ENCODE data around the gene ADAMTSL4.
A peak's percentile ranks its signal among the peaks of the same experiment; 100 is the strongest.

Gene ADAMTSL4

GRCh38 chr1:150560011-150560438 is 10.8 kb downstream of the ADAMTSL4 start:
- Histone ChIP-seq H3K36me3 (ENCODE audit: low read length) (no peaks in the 10 kb centered on the region), H3K4me3 (ENCODE audit: insufficient read depth, low read length, poor library complexity, severe bottlenecking) (no peak overlapping the region), H3K79me2 (ENCODE audit: insufficient read depth, low read length) (peaks cover 5% of the 10 kb centered on the region; the same call in 1 of the 2 replicates), H2AFZ (ENCODE audit: low read depth, low read length, severe bottlenecking) (no peak overlapping the region), H3K27me3 (ENCODE audit: low read length) (no peaks in the 10 kb centered on the region), H3F3A (ENCODE audit: insufficient read depth) (peaks cover 46% of the 10 kb centered on the region), H3K9me2 (replicated peaks; ENCODE audit: insufficient read depth, low read length) (no peaks in the 10 kb centered on the region), H3K9ac (ENCODE audit: low read length) (peak overlapping the region; percentile 70; the same call in 1 of the 2 replicates), H3K9me3 (ENCODE audit: insufficient read depth, low read length) (no peaks in the 10 kb centered on the region), H4K20me1 (ENCODE audit: low read depth, low read length) (no peaks in the 10 kb centered on the region), H3K4me2 (ENCODE audit: low read depth, low read length, poor library complexity, severe bottlenecking) (peak overlapping the region; percentile 97), H3K27ac (ENCODE audit: low read depth, low read length) (peak overlapping the region; percentile 99)
- TF ChIP-seq CTCF (IDR thresholded peaks at IDR 0.05; ENCODE audit: insufficient read depth, low read length, poor library complexity, severe bottlenecking) (peak; percentile 96), EZH2phosphoT487 (conservative IDR thresholded peaks at IDR 0.05; ENCODE audit: low read length) (no peak)

- Histone ChIP-seq H3K36me3 (ENCODE audit: low read length) (no peaks in the 10 kb centered on the region), H3K4me2 (ENCODE audit: low read depth, low read length, poor library complexity, severe bottlenecking) (peak overlapping the region; percentile 97), H2AFZ (ENCODE audit: low read depth, low read length, severe bottlenecking) (peak overlapping the region; percentile 69), H3K79me2 (ENCODE audit: insufficient read depth, low read length) (peaks cover 9% of the 10 kb centered on the region; the same call in 1 of the 2 replicates), H3F3A (ENCODE audit: insufficient read depth) (peaks cover 49% of the 10 kb centered on the region), H3K9me2 (replicated peaks; ENCODE audit: insufficient read depth, low read length) (no peaks in the 10 kb centered on the region), H3K27ac (ENCODE audit: low read depth, low read length) (peak overlapping the region; percentile 99), H3K9ac (ENCODE audit: low read length) (peak overlapping the region; percentile 70), H3K27me3 (ENCODE audit: low read length) (no peaks in the 10 kb centered on the region), H3K9me3 (ENCODE audit: insufficient read depth, low read length) (no peaks in the 10 kb centered on the region), H4K20me1 (ENCODE audit: low read depth, low read length) (no peaks in the 10 kb centered on the region), H3K4me3 (ENCODE audit: insufficient read depth, low read length, poor library complexity, severe bottlenecking) (peak overlapping the region; percentile 56)
- TF ChIP-seq CTCF (IDR thresholded peaks at IDR 0.05; ENCODE audit: insufficient read depth, low read length, poor library complexity, severe bottlenecking) (peak; percentile 77), EZH2phosphoT487 (conservative IDR thresholded peaks at IDR 0.05; ENCODE audit: low read length) (no peak)
Observed at GRCh38 chr1:150560576-150561253, 11.5 kb downstream of the ADAMTSL4 start.

- H3K4me2 ChIP-seq (ENCODE audit: low read depth, low read length, poor library complexity, severe bottlenecking): peak overlapping the region; percentile 97
- H3K4me3 ChIP-seq (ENCODE audit: insufficient read depth, low read length, poor library complexity, severe bottlenecking): peak overlapping the region; percentile 56
- no peaks in the 10 kb centered on the region for H3K36me3 ChIP-seq (ENCODE audit: low read length)
- peak overlapping the region; percentile 99 for H3K27ac ChIP-seq (ENCODE audit: low read depth, low read length)
- peak overlapping the region; percentile 69 for H2AFZ ChIP-seq (ENCODE audit: low read depth, low read length, severe bottlenecking)
- no peaks in the 10 kb centered on the region for H3K9me2 ChIP-seq (replicated peaks; ENCODE audit: insufficient read depth, low read length)
- peaks cover 11% of the 10 kb centered on the region; the same call in 1 of the 2 replicates for H3K79me2 ChIP-seq (ENCODE audit: insufficient read depth, low read length)
- no peaks in the 10 kb centered on the region for H3K9me3 ChIP-seq (ENCODE audit: insufficient read depth, low read length)
- no peak for TF ChIP-seq EZH2phosphoT487 (conservative IDR thresholded peaks at IDR 0.05; ENCODE audit: low read length)
- TF ChIP-seq CTCF (IDR thresholded peaks at IDR 0.05; ENCODE audit: insufficient read depth, low read length, poor library complexity, severe bottlenecking): no peak
- H3F3A ChIP-seq (ENCODE audit: insufficient read depth): peaks cover 56% of the 10 kb centered on the region
- no peaks in the 10 kb centered on the region for H3K27me3 ChIP-seq (ENCODE audit: low read length)
- H4K20me1 ChIP-seq (ENCODE audit: low read depth, low read length): no peaks in the 10 kb centered on the region
- peak overlapping the region; percentile 70 for H3K9ac ChIP-seq (ENCODE audit: low read length)
Observed at GRCh38 chr1:150561254-150561973, 12.2 kb downstream of the ADAMTSL4 start.
